T-cell (primary cell): ENCODE measurements around the gene CDK12. TPM values are rescaled to one million over a fixed set of nuclear protein-coding genes. Genes with fewer than 3 reads are reported as not detected.

Source experiments
- ATAC-seq, 4 experiments: fragments of 200-7000 bp in 3 of 4; fragments of 150-1000 bp in 1 of 4; cut with Tn5 transposase; replicated peaks in 1 of 4; 1 replicate in 3 of 4; 2 replicates in 1 of 4; pipeline ENCODE4 v1.10.0; 2021; ENCODE audit warnings: moderate library complexity in 3 of 4, mild to moderate bottlenecking in 2 of 4, moderate number of reproducible peaks in 1 of 4
- CTCF ChIA-PET, 2 donors: fragments of 300-600 bp; sonication (Branson Sonifier 250); formaldehyde crosslinking; loops; one replicate each; lab custom pipeline; 2022; ENCODE audit warnings: antibody characterized with exemption in 2 of 2; lab: Charles Lee
- POLR2A ChIA-PET, 2 donors: fragments of 300-600 bp; sonication (Branson Sonifier 250); formaldehyde crosslinking; loops; one replicate each; lab custom pipeline; 2022; ENCODE audit warnings: antibody characterized with exemption in 2 of 2; lab: Charles Lee
- DNase-seq, 35 experiments: peaks; one replicate each; pipeline versions ENCODE4 v3.0.0 to v3.0.0-alpha.2; 2013 to 2023
- H3K27ac ChIP-seq: one replicate; pipeline ENCODE4 v1.5.1; 2013; ENCODE audit warnings: low read length
- H3K27me3 ChIP-seq, 2 experiments: replicated peaks in 1 of 2; 1 replicate in 1 of 2; 2 replicates in 1 of 2; pipeline versions ENCODE4 v1.6.1 to v1.7.0; 2013; ENCODE audit warnings: low read length in 1 of 2, mixed read lengths in 1 of 2; ENCODE audit not compliant: control insufficient read depth in 2 of 2, insufficient read depth in 2 of 2; ENCODE audit errors: extremely low read depth in 1 of 2
- H3K36me3 ChIP-seq, 2 donors: 1 replicate in 1 of 2; 2 replicates in 1 of 2; pipeline versions ENCODE4 v1.6.1 to v1.7.0; 2013; ENCODE audit warnings: low read length in 1 of 2; ENCODE audit not compliant: control insufficient read depth in 2 of 2, insufficient read depth in 1 of 2; ENCODE audit errors: extremely low read depth in 1 of 2
- H3K4me1 ChIP-seq, 2 experiments: 1 replicate in 1 of 2; 2 replicates in 1 of 2; pipeline versions ENCODE4 v1.6.1 to v1.7.0; 2013; ENCODE audit warnings: low read length in 2 of 2, mixed read lengths in 1 of 2; ENCODE audit not compliant: insufficient read depth in 2 of 2, control insufficient read depth in 1 of 2; ENCODE audit errors: extremely low read depth in 1 of 2
- H3K4me3 ChIP-seq, 2 donors: 1 replicate in 1 of 2; 2 replicates in 1 of 2; pipeline versions ENCODE4 v1.5.1 to v1.7.0; 2013; ENCODE audit warnings: mild to moderate bottlenecking in 2 of 2, low read length in 1 of 2, moderate library complexity in 1 of 2; ENCODE audit not compliant: control insufficient read depth in 1 of 2; ENCODE audit errors: extremely low read depth in 1 of 2
- H3K9me3 ChIP-seq: 2 replicates; pipeline ENCODE4 v1.7.0; 2013
- H3K27ac Mint-ChIP-seq, 2 donors: one replicate each; pipeline ENCODE4 v1.8.0; 2020 to 2021; ENCODE audit warnings: mild to moderate bottlenecking in 2 of 2, mixed read lengths in 2 of 2
- H3K27me3 Mint-ChIP-seq, 2 donors: one replicate each; pipeline ENCODE4 v1.8.0; 2021 to 2022; ENCODE audit warnings: mixed read lengths in 2 of 2
- H3K36me3 Mint-ChIP-seq: one replicate; pipeline ENCODE4 v1.8.0; 2021; ENCODE audit warnings: mixed read lengths
- H3K4me1 Mint-ChIP-seq, 3 donors: one replicate each; pipeline ENCODE4 v1.8.0; 2020 to 2022; ENCODE audit warnings: mixed read lengths in 3 of 3, mild to moderate bottlenecking in 1 of 3
- H3K4me3 Mint-ChIP-seq, 3 donors: one replicate each; pipeline ENCODE4 v1.8.0; 2020 to 2022; ENCODE audit warnings: mild to moderate bottlenecking in 3 of 3, mixed read lengths in 3 of 3, moderate library complexity in 3 of 3
- H3K9me3 Mint-ChIP-seq, 3 donors: one replicate each; pipeline ENCODE4 v1.8.0; 2020 to 2022; ENCODE audit warnings: mixed read lengths in 3 of 3
- WGBS: methylation state at CpG from one replicate; pipeline ENCODE4 v1.1.5; 2013; ENCODE audit warnings: missing lambda C conversion rate; ENCODE audit not compliant: insufficient coverage; 5-methylcytosine and 5-hydroxymethylcytosine counted together
- total RNA-seq, 35 experiments: library from RNA in 6 of 35; stranded (reverse) in 6 of 35; fragments of 120-200 nt in 1 of 35; gene quantifications; one replicate each; pipeline versions ENCODE4 v1.2.1 to v1.2.4 and lab custom pipeline; 2013 to 2026

The CDK12 gene
- total RNA-seq, 5 donors from 2014 or later (not counting 1 experiment from before 2014, with no cell fraction given): 95.6 to 108 (median 104) TPM

DNA sequence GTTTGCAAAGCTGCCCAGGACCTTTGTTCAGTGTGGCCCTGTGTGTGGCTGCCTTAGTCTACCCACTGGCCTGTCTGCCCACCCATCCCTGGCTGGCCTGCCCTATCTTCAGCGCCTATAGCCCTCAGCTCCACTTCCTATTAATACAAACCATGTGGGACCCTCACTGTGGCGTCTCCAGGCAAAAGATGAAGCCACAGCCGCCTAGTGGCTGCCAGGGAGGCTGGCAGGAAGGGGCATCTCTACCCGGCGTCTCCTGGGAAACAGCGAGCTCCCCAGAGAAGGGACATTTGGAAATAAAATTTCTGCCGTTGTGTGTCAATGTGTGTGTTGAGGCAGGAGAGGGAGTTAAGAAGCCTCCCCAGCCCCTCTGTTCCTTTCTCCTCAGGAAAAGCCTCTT lies 114.9 kb downstream of the CDK12 start:
- Mint-ChIP-seq H3K27me3 (peaks cover 3 to 7% of the 10 kb centered on the region in 2 donors), H3K36me3 (peaks cover 14% of the 10 kb centered on the region), H3K4me3 (no peak overlapping the region), H3K9me3 (peaks cover 1 to 6% (median 5%) of the 10 kb centered on the region in 3 donors), H3K4me1 (peaks cover 0 to 9% (median 2%) of the 10 kb centered on the region in 3 donors), H3K27ac (no peak overlapping the region)
- ATAC-seq (no peak), DNase-seq (no peak)
- H3K27ac ChIP-seq: no peak overlapping the region
- H3K36me3 ChIP-seq: no peaks in the 10 kb centered on the region
- no peaks in the 10 kb centered on the region for H3K9me3 ChIP-seq
- H3K27me3 ChIP-seq: peaks cover 0 to 28% of the 10 kb centered on the region in 2 experiments
- H3K4me1 ChIP-seq: peaks cover 0 to 16% of the 10 kb centered on the region in 2 experiments
- whole genome bisulfite sequencing: no CpG with 5 or more reads among the region's 7 CpGs
- CTCF ChIA-PET: no interaction called here
- POLR2A ChIA-PET: no interaction called here
- H3K4me3 ChIP-seq: no peak overlapping the region

DNA sequence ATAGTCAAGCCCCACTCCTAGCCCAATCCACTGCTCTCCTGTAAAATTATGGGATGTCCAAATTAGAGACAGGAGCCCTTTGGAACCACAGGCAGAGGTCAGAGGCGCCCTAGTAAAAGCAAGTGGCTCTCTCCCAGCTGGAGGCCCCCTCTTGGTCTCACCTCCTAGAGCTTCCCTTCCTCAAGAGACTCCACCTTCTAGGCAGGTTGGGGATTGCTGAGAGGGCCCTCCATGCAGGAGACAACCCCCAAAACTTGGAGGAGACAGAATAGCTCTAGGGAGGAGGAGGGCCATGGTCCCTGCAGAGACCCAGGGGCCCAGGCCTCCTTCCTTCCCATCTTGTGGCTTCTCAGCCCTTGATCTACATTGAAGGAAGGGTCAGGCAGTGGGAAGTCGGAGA lies 117.0 kb downstream of the CDK12 start:
- H3K4me1 Mint-ChIP-seq: peaks cover 0 to 6% (median 2%) of the 10 kb centered on the region in 3 donors
- no peak for DNase-seq
- POLR2A ChIA-PET: interaction anchor here in 1 of 2 donors (0.5 kb wide), 1 partner anchor 397 kb away, joined by 12 read pairs; no protein-coding TSS in a partner anchor

DNA sequence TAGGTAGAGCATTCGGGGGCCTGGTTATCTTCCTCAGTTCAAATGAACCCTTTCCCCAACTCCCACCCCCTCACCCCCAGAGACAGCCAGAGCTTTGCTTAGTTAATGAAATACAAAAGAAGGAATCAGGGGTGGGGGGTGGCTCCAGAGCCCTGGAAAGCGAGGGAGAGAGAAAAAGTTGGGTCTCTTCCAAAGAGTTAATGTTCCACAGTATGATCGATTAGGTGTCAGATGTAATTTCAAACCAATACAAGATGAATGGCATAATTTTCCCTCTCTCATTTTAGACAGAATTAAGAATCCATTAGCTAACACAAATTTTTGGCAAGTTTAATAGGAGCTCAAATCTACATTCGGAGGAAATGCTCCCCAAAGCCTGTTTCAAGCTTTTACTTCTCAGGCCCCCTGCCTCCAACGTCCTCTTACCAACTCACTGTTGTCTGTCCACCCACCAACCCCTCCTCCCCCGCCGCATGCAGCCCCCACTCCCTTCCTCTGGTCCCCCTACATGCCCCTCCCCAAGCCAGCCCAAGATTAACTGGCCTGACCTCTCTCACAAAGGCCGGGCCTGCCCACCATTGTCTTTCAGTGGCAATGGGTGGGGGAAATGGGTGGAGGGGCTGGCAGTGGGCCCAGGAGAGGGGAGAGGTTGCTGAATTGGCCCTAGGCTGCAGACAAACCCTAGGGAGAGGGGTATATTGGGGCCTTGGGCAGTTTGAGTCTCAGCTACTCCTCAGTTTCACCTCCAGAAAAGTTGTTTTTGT lies 118.2 kb downstream of the CDK12 start:
- no peak for ATAC-seq
- Histone ChIP-seq H3K27me3 (peaks cover 0 to 6% of the 10 kb centered on the region in 2 experiments), H3K4me1 (no peaks in the 10 kb centered on the region), H3K9me3 (no peaks in the 10 kb centered on the region), H3K27ac (no peak overlapping the region), H3K4me3 (no peak overlapping the region), H3K36me3 (no peaks in the 10 kb centered on the region)
- H3K36me3 Mint-ChIP-seq: peaks cover 16% of the 10 kb centered on the region
- no peak overlapping the region for H3K4me3 Mint-ChIP-seq
- H3K9me3 Mint-ChIP-seq: no peaks in the 10 kb centered on the region
- POLR2A ChIA-PET: interaction anchor here in 1 of 2 donors (0.6 kb wide), 1 partner anchor 28 kb away, joined by 3 read pairs; no protein-coding TSS in a partner anchor
- CTCF ChIA-PET: no interaction called here
- WGBS: 56% methylated on average over 2 of the region's 8 CpGs
- DNase-seq: no peak
- no peak overlapping the region for H3K27ac Mint-ChIP-seq
- peaks cover 3 to 6% of the 10 kb centered on the region in 2 donors for H3K27me3 Mint-ChIP-seq
- H3K4me1 Mint-ChIP-seq: peaks cover 0 to 3% (median 0%) of the 10 kb centered on the region in 3 donors

More for the DNA sequence above, 117.0 kb downstream of the CDK12 start:
- Histone ChIP-seq H3K27ac (no peak overlapping the region), H3K36me3 (no peaks in the 10 kb centered on the region), H3K4me1 (peaks cover 0 to 9% of the 10 kb centered on the region in 2 experiments), H3K4me3 (no peak overlapping the region), H3K9me3 (no peaks in the 10 kb centered on the region), H3K27me3 (peaks cover 0 to 15% of the 10 kb centered on the region in 2 experiments)
- Mint-ChIP-seq H3K36me3 (peaks cover 9% of the 10 kb centered on the region), H3K27ac (no peak overlapping the region), H3K27me3 (peaks cover 3 to 10% of the 10 kb centered on the region in 2 donors), H3K4me3 (no peak overlapping the region), H3K9me3 (no peaks in the 10 kb centered on the region)
- ATAC-seq: no peak
- CTCF ChIA-PET: no interaction called here
- no CpG with 5 or more reads among the region's 2 CpGs for WGBS

DNA sequence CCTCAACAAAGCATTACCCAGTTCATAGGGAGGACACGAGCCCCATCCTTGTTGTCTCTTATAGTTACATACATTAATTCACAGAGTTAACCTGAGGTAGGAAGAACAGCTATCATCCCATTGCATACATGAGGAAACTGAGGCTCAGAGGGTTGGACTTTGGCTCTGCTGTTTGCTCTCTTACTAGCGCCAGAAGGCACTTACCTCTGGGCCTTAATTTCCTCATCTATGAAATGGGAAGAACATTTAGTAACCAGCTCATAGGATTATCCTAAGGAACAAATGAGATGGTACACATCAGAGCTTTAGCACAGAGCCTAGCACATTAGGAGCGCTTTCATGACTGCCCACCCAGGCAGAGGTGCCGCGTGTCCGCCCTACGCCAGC lies 118.8 kb downstream of the CDK12 start:
- Mint-ChIP-seq H3K36me3 (peaks cover 18% of the 10 kb centered on the region), H3K9me3 (no peaks in the 10 kb centered on the region), H3K27ac (no peak overlapping the region), H3K27me3 (peaks cover 2 to 6% of the 10 kb centered on the region in 2 donors), H3K4me1 (peaks cover 0 to 2% (median 0%) of the 10 kb centered on the region in 3 donors), H3K4me3 (no peak overlapping the region)
- H3K4me3 ChIP-seq: no peak overlapping the region
- DNase-seq (no peak), ATAC-seq (no peak)
- H3K27me3 ChIP-seq: peaks cover 0 to 6% of the 10 kb centered on the region in 2 experiments
- H3K36me3 ChIP-seq: no peaks in the 10 kb centered on the region
- H3K9me3 ChIP-seq: no peaks in the 10 kb centered on the region
- CTCF ChIA-PET: no interaction called here
- 96% methylated on average over 5 of the region's 7 CpGs for WGBS
- POLR2A ChIA-PET: interaction anchor here in 1 of 2 donors (0.6 kb wide), 1 partner anchor 29 kb away, joined by 3 read pairs; no protein-coding TSS in a partner anchor
- no peaks in the 10 kb centered on the region for H3K4me1 ChIP-seq
- H3K27ac ChIP-seq: no peak overlapping the region

DNA sequence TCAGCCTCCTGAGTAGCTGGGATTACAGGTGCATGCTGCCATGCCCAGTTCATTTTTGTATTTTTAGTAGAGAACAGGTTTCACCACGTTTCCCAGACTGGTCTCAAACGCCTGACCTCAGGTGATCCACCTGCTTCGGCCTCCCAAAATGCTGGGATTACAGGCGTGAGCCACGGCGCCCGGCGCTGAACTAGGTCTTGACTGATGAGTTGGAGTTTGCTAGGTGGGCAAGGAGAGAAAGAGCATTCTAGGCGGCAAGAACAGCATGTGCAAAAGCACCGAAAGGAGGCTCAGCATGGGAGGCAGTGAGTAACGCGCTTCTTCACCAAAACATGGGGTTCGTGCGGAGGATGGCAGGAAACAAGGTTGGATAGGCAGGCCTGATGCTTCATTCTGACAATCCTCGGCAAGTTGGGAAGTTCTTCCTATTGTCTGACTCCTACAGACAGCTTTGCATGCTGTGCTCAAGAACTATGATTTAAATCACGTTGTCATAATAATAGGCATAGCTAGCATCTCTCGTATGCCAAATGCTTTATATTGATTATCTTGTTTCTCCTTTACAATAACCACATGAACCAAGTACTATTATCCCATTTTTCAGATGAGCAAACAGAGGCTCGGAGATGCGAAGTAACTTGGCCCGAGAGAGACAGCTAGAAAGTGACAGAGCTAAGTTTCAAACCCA lies 119.9 kb downstream of the CDK12 start:
- WGBS: 90% methylated on average over 16 of the region's 20 CpGs
- Histone ChIP-seq H3K4me3 (no peak overlapping the region), H3K9me3 (no peaks in the 10 kb centered on the region), H3K27ac (no peak overlapping the region), H3K36me3 (no peaks in the 10 kb centered on the region), H3K27me3 (peaks cover 0 to 6% of the 10 kb centered on the region in 2 experiments), H3K4me1 (no peaks in the 10 kb centered on the region)
- Mint-ChIP-seq H3K27me3 (peaks cover 0 to 6% of the 10 kb centered on the region in 2 donors), H3K36me3 (peaks cover 18% of the 10 kb centered on the region), H3K9me3 (no peaks in the 10 kb centered on the region), H3K4me1 (no peaks in the 10 kb centered on the region), H3K27ac (no peak overlapping the region), H3K4me3 (no peak overlapping the region)
- CTCF ChIA-PET: no interaction called here
- ATAC-seq (no peak), DNase-seq (no peak)
- POLR2A ChIA-PET: interaction anchor here in 1 of 2 donors (0.6 kb wide), 1 partner anchor 86 kb away, joined by 10 read pairs; no protein-coding TSS in a partner anchor

DNA sequence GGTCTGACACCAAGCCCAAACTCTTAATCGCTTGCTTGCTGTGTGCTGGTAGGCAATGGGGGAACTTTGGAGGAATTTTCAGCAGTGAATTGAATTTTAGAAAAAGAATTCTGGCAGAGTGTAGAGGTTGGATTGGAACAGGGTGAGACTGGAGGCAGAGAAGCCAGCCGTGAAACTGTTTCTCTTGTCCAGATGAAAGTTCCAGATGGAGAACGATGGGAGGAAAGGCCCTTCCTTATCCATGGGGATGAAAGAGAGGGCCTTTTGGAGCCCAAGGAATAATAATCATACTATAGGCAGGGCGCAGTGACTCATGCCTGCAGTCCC lies 120.4 kb downstream of the CDK12 start:
- no peak overlapping the region for H3K4me3 Mint-ChIP-seq
- CTCF ChIA-PET: no interaction called here

More for the DNA sequence above, 120.4 kb downstream of the CDK12 start:
- Mint-ChIP-seq H3K4me1 (no peaks in the 10 kb centered on the region), H3K36me3 (peaks cover 18% of the 10 kb centered on the region), H3K27me3 (peaks cover under 1 to 5% of the 10 kb centered on the region in 2 donors), H3K27ac (no peak overlapping the region), H3K9me3 (no peaks in the 10 kb centered on the region)
- no peaks in the 10 kb centered on the region for H3K36me3 ChIP-seq
- no peaks in the 10 kb centered on the region for H3K4me1 ChIP-seq
- ATAC-seq: no peak
- WGBS: 89% methylated on average over 3 of the region's 4 CpGs
- no peak overlapping the region for H3K27ac ChIP-seq
- H3K9me3 ChIP-seq: no peaks in the 10 kb centered on the region
- POLR2A ChIA-PET: no interaction called here
- no peak overlapping the region for H3K4me3 ChIP-seq
- peaks cover 0 to 6% of the 10 kb centered on the region in 2 experiments for H3K27me3 ChIP-seq
- no peak for DNase-seq
